Measurements from ENCODE around the gene R3HDM2.

Gene R3HDM2

DNA sequence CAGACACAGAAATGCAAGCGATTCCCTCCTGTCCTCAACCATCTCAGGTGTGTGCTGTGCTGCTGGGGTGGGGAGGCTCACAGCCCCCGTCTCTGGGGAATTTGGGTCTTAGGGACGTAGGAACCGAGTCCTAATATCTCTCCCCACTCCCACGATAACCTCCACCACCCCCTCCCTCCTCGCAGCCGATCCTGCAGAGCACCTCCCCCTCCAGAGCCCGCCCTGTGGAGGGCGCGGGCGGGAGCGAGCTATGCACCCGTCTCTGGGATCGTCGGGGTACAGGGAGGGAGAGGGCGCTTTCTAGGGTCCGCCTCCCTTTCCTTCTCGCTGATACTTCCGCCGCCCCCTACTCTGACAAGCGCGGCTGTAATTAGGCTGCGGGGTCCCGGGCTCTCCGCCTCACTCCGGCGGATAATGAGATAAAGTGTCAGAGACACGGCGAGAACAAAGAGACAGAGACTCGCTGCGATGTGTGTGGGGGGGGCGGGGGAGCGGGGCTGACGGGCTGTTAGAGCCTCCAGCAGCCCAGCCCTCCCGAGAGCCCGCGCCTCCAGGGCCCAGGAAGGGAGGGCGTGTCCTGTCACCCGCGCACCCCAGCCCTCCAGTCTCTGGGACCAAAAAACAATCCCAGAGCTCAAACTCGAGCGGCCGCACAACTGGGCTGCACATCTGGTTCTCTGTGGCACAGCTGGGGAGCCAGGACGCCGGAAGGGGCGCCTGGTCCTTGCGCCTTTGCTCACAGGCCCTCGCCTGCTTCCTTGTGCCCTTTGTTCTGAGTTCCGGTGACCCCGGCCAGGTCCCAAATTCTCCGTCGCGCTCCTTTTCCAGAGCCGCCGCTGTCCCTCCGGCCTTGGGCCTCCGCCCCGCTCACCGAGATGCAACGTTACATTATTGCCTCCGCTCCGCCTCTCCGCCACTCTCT is 192.7 kb downstream of the R3HDM2 start:
- peak; percentile 80 for DNase-seq

DNA sequence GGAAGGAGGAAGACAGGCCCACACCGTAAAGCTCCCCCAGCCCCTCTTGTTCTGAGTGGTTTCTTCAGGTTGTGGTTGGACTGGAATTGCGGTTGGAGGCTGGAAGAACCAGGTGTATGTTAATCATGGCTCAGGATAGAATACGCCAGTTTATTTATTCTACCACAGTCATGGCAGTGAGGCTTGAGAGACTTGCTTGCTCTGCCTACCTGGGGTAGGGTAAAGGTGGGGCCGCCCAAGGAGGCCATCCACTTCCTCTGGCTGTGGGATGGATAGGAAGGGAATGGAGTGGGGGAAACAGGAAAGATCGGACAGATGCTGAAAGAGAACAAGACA is 193.3 kb downstream of the R3HDM2 start:
- DNase-seq: no peak

DNA sequence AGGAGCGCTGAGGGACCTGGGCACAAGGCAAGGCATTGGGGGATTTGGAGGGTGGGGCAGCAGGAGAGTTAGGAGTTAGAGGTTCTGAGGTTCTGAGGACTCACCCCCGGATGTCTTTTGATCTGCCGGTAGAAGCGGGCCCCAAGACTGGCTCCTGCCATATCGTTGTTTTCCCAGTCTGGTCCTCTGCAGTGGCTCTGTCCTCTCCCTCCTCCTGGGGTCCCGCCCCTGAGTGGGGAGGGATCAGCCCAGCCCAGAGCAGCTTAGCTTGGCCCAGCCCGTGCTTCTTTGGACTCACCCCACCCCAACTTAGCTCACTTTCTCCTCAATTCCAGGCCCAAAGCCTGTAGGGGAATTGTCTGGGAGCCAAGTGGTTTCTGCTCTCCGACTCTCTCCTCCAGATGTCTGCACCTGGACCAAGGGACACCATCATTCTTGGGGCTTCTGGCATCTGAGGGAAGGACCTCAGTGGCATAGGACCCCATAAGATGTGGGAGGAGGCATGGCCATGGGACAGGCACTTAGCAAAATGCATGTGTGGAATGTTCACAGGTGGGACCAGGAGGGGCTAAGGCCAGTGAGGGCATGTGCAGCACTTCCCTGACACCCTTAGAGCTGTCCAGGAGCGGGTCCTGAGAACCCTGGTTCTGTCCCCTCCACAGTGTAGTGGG is 193.8 kb downstream of the R3HDM2 start:
- DNase-seq: no peak

DNA sequence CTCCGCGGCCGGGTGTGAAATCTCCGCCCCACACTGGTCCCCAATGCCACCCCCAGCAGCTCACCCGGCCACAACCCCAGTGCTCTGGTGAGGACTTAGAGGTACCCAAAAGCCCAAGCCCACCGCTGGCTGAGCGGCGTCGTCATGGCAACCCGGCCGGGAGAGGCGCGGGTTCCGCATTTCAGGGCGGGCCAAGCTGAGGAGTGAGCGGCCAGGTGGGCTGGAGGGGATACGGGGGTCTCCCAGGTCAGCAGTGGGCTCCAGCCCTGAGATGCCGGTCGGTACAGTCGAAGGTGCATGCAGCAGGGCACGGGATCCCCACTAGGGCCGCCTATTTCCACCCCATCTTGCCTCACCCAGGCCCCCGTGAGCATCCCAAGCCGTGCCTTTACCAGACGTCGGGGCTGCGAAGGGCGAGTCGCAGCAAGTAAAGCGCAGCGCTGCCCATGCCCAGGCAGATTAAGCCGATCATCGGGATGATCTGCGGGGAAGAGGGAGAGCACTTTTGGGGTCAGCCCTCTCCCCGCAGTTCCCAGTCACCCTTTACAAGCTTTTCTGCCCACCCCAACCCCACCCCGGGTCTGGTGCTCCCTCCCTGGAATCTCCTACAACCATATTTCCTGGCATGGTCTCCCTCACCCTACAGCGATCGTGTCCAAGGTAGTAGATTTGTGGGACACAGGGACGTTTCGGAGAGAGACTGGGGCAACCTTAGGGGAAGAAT is 194.5 kb downstream of the R3HDM2 start:
- no peak for DNase-seq

DNA sequence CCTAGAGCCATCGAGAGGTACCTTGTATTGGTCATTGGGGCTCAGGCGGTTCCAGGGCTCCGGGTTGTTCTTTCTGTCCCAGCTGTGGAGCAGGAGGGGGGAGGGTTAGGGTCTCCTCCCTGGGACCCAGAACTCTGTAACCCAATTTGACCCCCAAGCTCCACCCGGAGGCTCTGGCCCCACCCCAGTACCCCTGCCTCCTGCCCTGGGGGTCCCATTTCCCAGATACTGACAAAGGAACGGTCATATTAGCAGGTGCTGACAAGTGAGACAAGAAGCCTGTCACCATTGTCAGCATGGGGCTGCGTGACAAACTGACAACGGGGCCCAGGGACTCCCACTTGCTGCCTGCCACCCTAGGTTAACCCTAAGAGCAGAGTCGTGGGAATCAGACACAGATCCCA is 195.1 kb downstream of the R3HDM2 start:
- no peak for DNase-seq

DNA sequence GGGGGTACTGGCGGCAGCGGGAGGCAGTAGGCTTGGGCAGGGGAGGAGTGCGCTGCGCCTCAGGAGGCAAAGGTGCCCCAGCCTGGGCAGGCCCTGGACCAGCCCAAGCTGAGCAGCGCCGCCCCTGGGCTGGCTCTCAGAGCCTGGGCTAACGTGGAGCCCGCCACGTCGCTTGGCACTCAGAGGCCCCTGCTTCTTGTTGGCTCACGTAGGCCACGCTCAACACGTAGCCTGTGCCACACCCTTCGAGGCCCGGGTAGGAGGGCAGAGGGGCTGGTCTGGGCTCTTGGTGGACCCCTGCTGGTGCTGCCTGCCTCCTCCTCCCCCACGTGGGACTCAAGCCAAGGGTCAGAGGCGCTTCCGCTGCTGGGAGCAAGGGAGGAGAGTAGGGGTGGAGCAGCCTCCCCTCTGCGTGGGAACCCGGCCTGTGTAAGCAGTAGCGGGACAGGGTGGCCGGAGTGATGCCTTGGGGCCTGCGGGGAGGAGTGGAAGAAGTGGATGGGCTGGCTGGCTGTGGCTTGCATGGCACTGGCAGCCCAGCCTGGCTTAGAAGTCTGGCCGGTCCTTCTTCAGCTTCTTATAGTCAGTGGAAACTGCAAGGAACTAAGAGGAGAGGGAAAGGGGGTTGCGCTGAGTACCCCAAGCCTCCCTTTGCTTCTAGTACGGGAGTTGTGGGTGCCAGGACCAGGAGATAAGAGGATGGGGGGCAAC is 195.7 kb downstream of the R3HDM2 start:
- no peak for DNase-seq

DNA sequence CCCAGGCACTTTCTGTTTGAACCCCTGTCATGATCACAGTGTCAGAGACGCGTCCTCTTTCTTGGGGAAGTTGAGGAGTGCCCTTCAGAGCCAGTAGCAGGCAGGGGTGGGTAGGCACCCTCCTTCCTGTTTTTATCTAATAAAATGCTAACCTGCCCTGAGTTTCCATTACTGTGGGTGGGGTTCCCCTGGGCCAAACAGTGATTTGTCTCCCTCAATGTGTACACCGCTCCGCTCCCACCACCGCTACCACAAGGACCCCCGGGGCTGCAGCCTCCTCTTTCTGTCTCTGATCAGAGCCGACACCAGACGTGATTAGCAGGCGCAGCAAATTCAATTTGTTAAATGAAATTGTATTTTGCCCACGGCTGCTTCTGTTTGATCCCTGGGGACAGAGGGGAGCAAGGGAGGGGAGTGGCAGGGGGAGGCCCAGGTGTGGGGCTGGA is 196.2 kb downstream of the R3HDM2 start:
- no peak for DNase-seq

DNA sequence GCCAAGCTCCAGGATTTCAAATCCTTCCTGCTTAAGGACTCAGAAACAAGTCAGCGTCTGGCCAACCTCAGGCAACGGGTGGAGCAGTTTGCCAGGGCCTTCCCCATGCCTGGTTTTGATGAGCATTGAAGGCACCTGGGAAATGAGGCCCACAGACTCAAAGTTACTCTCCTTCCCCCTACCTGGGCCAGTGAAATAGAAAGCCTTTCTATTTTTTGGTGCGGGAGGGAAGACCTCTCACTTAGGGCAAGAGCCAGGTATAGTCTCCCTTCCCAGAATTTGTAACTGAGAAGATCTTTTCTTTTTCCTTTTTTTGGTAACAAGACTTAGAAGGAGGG is 196.6 kb downstream of the R3HDM2 start:
- DNase-seq: no peak

DNA sequence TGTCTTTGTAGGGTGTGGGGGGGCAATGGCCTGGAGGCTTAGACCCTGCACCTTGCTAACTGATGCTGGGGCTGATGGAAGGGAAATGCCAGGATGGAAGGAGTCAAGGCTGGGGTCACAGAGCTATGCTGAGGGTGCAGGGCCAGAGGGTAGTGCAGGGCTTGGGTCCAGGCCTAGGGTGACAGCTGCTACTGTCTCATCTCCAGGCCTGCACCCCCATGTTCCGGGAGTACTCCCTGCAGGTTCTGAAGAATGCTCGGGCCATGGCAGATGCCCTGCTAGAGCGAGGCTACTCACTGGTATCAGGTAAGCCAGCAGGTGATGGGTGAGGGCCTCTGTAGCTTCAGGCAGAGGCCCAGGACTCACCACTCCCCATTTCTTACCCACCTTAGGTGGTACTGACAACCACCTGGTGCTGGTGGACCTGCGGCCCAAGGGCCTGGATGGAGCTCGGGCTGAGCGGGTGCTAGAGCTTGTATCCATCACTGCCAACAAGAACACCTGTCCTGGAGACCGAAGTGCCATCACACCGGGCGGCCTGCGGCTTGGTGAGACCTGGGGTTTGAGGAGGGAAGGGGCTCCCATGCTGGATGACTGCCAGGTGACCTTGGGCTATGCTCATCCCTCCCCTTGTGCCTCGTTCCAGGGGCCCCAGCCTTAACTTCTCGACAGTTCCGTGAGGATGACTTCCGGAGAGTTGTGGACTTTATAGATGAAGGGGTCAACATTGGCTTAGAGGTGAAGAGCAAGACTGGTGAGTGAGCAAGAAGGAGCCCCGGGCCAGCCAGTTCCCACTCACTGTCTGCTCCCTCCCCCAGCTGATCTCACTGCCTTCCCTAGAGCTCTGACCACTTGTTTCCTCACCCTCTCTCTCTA is 197.2 kb downstream of the R3HDM2 start:
- no peak for DNase-seq

DNA sequence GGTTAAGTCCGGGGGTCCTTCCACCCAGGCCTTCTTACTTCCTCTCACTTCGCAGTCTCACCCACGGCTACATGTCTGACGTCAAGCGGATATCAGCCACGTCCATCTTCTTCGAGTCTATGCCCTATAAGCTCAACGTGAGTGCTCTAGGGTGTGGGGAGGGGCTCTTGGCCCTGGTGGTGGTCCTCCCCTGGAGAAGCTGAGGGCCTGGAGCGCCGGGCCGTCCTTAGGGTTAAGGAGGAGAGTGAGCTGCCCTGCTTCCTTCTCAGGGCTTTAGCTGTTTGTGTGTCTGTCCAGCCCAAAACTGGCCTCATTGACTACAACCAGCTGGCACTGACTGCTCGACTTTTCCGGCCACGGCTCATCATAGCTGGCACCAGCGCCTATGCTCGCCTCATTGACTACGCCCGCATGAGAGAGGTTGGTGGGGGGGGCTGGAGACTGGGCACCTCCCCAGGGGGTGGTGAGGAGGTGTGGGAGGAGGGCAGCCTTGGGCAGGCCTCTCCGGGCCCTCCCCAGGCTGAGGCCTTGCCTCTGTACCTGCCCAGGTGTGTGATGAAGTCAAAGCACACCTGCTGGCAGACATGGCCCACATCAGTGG is 198.6 kb downstream of the R3HDM2 start:
- no peak for DNase-seq

DNA sequence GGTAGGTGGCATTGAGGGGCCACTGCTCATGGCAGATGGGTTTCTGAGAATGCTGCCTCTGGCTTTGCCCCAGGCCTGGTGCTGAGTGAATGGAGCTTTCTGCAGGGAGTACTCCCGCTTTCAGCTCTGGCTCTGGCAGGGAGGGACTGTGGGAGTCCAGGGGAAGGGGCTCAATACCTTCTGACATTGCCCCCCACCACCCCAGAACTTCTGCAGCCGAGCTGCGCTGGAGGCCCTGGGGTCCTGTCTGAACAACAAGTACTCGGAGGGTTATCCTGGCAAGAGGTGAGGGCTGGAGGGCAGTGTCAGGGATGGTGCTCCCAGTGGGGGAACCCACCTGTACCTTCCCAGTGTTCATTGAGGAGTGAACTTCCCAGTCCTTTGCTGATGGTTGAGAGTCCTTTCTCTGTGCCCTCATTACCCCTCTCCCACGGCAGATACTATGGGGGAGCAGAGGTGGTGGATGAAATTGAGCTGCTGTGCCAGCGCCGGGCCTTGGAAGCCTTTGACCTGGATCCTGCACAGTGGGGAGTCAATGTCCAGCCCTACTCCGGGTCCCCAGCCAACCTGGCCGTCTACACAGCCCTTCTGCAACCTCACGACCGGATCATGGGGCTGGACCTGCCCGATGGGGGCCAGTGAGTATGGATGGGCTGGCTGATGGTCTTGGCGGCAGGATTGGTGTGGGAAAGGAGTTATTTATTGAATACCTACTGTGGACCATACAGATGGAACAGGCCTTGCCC is 199.4 kb downstream of the R3HDM2 start:
- no peak for DNase-seq

DNA sequence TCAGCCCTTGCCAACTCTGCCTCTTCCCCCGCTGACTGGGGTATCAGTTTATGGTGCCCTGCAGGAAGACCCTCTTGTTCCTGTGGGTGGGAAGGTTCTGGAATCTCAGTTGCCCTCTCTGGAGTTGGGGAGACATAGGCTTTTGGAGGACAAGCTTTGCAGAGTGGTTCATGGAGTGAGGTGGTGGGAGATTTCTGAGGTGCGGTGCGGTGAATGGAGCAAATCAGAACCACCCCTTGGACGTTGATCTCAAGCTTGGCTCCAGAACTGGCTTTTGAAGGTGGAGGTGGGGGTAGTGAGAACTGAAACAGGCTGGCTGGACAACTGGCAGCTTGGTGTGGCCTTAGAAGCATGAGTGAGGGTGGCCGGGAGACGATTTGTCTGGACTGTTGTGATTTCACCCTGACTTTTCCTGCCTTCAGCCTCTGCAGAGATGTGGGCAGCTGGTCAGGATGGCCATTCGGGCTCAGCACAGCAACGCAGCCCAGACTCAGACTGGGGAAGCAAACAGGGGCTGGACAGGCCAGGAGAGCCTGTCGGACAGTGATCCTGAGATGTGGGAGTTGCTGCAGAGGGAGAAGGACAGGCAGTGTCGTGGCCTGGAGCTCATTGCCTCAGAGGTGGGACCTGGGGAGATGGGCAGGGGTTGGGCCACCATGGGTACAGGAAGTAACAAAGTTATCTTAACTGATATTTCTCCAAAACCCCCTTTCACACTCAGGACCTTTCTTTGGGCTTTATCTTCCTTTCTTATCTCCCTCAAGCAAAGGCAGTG is 200.3 kb downstream of the R3HDM2 start:
- no peak for DNase-seq

DNA sequence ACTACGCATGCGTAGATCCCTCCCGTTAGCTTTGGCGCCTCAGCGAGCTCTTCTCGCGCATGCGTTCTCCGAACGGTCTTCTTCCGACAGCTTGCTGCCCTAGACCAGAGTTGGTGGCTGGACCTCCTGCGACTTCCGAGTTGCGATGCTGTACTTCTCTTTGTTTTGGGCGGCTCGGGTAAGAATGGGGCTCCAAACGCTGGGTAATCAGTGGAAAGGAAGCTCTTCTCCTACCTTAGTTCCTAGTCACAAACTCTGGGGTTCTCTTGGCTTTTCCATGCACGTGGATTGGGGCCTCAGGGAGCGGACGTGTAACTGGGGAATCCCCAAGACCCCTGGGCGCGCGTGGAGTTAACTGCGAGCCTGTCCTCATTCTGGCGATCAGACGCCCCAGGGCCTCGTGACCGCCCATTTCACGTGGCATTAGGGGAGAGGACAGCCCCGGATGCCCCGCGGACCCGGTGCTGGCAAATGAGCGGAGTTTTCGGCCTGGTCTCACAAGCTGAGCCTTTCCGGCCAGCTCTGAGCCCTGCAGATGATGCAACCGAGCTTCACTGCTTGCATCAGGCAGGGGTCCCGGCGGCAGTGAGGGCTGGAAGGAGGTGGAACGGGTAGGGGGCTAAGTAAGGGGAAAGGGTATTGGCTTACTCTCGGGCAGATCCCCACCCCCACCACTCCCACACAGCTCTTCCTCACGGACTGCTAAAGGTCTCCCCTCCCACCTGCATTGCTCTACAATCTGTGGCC is 201.0 kb downstream of the R3HDM2 start, which contains the start of gene SHMT2:
SHMT2 (plus strand) TSS at position 78 of the 747 bp plus-strand sequence; CDS start at position 146, 68 bp downstream.
- peak; percentile 98 for DNase-seq

DNA sequence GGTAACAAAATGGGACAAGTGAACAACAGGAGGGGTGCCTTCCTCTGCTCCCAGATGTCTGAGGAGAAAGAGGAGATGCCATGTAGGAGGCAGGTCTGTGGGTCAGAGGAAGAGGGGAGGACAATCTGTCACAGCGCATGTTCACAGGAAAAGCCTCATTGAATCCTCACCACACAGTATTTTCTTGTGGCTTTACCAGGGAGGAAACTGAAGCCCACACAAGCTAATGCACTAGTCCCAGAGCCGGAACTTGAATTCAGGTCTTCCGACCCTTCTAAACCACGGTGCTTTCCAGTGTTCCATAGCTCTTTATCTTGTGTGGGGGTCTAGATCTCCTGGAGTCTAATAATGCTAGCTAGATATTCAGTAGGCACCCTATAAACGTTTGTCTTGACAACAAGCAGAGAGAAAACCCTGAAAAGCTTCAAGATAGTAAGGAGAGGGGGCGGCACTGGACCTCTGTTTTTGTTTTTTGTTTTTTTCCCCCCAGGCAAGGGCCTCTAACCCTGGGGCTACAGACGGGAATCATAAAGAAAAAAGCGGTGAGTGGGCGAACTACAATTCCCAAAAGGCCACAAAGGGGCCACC is 201.7 kb downstream of the R3HDM2 start:
- DNase-seq: no peak

DNA sequence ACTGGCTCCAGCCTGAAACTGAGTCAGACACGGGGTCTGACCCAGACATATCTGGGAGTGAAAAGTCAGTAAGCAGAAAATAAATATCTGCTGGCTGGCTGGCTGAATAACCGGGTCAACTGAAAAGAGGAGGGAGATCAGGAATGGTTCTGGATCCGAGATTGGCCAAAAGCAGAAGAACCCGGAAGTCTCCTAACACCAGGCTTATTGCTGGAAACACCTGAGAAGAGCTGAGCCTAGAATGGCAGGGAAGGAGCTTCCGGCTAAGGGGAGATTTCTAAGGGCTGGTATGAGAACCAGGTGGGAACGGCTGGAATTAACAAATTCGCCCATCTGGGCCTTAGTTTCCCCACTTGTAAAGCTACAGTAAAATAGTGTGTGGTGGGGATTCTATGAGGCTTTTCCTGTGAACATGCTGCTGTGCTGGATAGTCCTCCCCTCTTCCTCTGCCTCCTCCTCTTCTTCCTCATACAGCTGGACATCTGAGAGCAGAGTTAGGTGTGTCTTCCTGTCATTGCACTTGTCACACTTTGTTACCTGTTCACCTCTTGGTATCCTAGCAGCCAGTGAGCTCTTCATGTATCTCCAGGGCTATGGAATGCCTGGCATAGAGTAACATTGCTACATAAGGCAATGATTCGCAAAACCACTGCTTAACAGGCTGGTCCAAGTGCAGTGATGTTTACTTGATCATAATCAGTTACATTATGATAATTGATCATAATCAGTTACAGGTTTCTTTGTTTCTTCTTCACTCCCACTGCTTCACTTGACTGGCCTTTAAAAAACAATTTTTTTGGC is 203.3 kb downstream of the R3HDM2 start:
- no peak for DNase-seq

DNA sequence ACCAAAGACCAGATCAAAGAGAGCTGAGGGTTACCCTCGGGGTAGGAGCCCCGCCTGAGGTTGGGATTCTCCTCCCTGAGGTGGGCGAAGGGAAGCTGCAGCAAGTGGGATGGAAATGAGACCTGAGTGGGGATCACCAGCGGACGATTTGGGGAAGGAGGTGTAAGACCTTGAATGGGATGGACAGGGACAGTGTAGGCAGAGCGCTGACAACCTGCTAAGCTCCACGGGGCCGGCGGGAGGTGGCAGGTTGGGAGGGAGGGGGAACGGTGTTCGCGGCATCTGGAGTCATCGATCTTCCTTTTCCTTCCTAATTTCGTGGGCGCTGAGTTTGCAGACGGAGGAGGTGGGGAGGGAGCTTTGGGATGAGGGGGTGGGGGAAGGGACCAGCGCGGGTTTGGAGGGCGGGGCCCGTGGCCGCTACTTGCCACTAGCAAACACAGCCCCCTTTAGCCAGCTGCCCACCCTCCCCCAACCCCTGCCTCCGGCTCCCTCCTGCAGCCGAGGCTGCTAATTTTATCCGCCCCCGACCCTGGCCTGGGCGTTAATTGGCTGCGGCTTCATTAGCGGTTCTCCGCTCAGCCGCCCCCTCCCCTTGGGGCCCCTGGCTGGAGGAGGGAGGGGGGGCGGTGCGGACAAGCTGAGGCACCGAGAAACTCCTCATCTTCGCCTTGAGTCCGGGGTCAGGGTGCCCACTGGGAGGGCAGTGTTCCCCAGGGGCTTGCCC is 204.1 kb downstream of the R3HDM2 start:
- no peak for DNase-seq

DNA sequence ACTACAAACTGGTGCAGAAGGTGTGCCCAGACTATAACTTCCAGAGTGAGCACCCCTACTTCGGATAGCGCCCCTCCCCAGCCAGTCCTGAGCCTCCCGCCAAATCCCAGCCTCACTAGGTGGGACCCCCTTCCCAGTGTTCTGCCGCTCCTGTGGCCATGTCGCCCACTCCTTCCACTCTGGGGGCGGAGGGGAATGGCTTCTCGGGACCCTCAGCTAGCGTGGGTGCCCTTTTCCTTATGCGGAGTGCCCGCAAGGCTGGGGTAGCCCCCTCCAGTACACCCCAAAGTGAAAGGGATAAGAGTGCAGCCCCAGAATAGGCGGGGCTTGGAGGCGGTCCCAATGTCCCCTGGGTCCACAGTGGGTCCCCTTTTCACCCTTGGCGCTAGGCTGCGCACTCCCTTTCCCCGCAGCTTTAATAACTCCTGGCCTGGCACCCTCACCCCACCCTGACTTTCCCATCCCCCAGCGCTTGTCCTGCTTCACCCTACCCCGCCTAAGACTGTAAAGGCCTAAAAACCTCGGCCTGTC is 205.1 kb downstream of the R3HDM2 start:
- no peak for DNase-seq

All from RPMI8226 (cell line).